22Rv1 (cell line): Measurements from ENCODE around the gene LHPP.

ENCODE experiments used
- H3K27ac ChIP-seq: fragments of 450-650 bp; 2 replicates; pipeline ENCODE4 v1.5.1; 2017
- ZFX ChIP-seq: fragments of 450-650 bp; IDR thresholded peaks from 2 replicates; pipeline ENCODE4 v1.6.1; 2017; ENCODE audit warnings: antibody characterized with exemption, borderline replicate concordance
- TF ChIP-seq, protein P1 (sequence below): fragments of 450-650 bp; IDR thresholded peaks from 2 replicates; pipeline ENCODE4 v1.5.1; 2017; ENCODE audit warnings: mild to moderate bottlenecking

LHPP gene

DNA sequence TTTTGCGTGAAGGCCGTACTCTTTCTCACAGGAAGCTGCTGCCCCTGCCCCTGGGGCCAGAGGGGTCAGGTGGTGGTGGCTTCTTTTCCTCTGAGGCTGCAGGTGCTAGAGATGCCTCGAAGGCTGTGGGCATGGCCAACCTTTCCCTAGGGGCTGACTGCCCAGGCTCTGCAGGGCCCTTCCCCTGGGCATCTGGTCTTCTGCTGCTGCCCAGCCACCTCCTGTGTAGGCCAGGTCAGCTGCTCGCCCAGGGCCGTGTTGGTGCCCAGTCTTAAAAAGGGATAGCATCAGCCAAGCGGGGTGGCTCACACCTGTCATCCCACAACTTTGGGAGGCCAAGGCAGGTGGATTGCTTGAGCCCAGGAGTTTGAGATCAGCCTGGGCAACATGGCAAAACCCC lies 168.2 kb downstream of the LHPP start:
- no peak overlapping the region for H3K27ac ChIP-seq
- TF ChIP-seq, protein P1, sequence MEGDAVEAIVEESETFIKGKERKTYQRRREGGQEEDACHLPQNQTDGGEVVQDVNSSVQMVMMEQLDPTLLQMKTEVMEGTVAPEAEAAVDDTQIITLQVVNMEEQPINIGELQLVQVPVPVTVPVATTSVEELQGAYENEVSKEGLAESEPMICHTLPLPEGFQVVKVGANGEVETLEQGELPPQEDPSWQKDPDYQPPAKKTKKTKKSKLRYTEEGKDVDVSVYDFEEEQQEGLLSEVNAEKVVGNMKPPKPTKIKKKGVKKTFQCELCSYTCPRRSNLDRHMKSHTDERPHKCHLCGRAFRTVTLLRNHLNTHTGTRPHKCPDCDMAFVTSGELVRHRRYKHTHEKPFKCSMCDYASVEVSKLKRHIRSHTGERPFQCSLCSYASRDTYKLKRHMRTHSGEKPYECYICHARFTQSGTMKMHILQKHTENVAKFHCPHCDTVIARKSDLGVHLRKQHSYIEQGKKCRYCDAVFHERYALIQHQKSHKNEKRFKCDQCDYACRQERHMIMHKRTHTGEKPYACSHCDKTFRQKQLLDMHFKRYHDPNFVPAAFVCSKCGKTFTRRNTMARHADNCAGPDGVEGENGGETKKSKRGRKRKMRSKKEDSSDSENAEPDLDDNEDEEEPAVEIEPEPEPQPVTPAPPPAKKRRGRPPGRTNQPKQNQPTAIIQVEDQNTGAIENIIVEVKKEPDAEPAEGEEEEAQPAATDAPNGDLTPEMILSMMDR = no peak
- no peak for TF ChIP-seq ZFX

DNA sequence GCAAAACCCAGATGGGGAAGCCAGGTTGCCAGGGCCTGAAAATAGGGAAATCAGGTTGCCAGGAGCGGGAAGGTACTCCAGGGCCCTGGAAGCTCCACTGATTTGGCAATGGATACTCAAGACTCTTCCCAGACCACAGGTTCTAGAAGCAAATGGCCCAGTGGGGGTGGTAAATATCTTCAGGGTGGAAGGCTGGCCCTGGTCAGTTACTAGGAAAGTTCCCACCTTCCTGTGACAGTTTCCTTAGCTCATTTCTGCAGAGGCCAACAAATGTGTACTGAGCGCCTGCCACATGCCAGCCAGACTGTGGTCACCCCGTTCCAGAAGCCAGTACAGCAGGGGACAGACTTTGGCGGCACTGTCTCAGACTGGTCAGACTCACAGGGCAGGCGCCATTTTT lies 168.9 kb downstream of the LHPP start:
- H3K27ac ChIP-seq = no peak overlapping the region
- no peak for TF ChIP-seq ZFX
- TF ChIP-seq, protein P1 = no peak

DNA sequence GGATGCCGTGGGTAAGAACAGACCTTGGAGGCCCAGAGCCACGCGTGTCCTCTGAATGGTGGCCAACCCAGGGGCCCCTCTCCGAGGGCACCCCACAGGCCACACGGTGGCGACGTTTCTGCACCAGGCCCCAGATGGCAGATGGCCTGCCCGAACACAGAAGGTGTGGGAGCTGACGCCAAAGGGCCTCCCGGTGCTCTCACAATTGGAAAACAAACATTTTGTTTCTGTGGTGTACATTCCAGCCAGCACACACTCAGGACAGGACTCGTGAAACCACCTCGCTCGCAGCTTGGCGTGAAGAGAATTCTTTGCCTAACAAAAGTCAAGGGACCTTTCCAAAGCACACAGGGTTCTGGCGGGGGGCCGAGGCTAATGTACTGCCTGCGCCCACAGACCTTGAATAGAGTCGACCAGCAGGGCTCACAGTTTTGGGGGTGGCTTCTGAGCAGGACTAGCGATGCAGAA lies 170.5 kb downstream of the LHPP start:
- TF ChIP-seq ZFX = no peak
- TF ChIP-seq, protein P1 = peak; percentile 29; the same call in 1 of the 2 replicates
- H3K27ac ChIP-seq = no peak overlapping the region

DNA sequence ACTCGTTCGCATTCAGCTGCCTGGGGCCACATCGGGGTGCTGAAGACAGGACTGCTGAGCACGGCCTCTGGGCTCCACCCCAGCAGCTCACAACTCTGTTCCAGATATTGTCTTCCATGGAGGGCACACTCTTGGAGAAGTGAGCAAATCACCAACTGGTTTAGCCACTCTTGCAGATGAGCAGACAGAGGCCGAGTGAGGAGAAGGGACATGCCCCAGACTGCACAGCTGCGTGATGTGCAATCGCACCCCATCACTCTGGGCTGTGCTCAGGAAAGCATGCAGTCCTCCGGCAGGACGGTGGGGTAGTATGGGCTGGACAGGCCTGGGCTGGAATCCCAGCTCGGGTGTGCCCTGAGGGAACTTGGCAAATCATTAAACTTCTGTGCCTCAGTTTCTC lies 170.9 kb downstream of the LHPP start:
- H3K27ac ChIP-seq = no peak overlapping the region
- no peak for TF ChIP-seq ZFX
- TF ChIP-seq, protein P1 = no peak

DNA sequence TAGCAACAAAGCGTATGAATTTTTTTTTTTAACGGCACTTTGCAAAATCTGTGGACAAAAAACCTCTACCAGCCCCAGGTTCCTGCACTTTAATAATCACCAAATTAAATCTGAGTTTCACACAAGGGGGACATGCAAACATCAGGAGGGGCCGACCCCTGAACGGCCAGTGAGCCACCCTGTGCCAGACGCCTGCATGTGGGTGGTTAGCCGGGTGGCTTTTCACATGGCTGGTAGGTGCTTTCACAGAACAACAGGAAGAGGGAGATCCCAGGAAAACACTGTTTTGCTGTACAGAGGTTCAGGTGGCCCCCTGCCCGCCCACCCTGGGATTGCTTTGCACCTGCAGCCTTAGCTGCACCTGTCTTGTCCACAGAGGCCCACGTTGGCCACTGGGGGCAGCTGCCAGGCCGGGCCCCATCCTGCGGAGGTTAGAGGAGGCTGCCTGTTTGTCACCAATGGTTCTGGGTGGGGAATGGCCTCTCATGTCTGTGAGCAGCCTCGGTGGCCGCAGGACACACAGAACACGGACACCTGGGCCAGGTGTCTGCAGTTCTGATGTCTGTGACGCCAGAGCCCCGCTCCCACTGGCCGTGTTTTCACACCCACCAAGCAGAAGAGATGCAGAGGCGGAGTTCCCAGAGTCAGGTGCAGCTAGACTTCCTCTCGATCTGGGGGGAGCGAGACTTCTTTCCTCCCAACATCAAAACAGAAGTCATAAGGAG lies 174.8 kb downstream of the LHPP start:
- no peak overlapping the region for H3K27ac ChIP-seq

DNA sequence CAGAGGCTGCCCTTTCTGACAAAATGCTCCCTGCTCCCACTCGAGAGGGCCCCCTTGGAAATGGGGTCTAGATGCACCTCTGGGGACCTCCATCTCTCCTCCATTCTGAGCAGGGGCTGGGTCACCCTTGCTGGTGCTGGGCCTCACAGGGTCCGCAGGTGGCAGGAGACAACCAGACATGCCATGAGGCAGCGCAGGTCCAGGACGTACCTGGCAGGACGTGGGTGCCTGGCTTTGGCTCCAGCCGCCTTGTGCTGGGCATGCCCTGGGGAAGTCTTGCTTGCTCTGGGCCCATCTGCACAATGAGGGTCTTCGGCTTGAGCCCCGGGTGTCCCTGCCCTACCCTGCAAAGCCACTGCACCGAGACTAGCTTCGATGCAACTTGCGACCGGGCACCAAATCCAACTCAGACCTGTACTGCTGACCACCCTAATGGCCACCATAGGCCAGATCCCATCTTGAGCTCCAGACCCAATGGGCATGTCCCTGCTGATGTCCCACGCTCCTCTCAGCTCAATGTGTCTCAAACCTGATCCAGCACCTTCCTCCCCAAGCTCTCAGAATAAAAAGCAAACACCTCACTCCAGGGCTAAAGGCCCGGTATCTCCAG lies 175.6 kb downstream of the LHPP start:
- no peak for TF ChIP-seq ZFX
- TF ChIP-seq, protein P1 = no peak
- H3K27ac ChIP-seq = no peak overlapping the region

More for the DNA sequence above, 174.8 kb downstream of the LHPP start:
- no peak for TF ChIP-seq ZFX
- TF ChIP-seq, protein P1 = peak; percentile 9; the same call in 1 of the 2 replicates

DNA sequence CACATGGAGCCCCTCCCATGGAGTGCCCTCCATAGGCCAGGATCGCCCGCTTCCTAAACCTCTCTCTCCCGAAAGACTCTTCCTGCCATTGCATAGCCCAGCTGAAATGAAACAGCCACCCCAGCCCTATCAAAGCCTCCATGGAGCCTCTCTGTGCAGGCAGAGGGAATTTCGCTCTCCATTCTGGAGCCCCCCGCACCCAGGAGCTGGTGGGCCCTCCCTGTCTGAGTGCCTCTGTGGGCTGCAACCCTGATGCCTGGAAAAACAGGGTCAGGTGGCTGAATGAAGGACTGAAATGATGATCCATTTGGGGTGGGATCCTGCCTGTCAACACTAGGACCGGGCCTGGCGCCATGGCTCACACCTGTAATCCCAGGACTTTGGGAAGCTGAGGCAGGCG lies 176.1 kb downstream of the LHPP start:
- no peak overlapping the region for H3K27ac ChIP-seq
- no peak for TF ChIP-seq ZFX
- TF ChIP-seq, protein P1 = no peak
